HG03571 (cell line): Measurements from ENCODE around the gene AVPI1.
"Not testable (repeated sequence)": the region's sequence is repeated elsewhere in the genome, so short reads cannot be mapped to it uniquely, and the experiment has no call there.

Experiments
- ATAC-seq: cut with Tn5 transposase; IDR thresholded peaks from one replicate; pipeline ENCODE4 v1.9.1; 2021; ENCODE audit not compliant: unreplicated experiment

AVPI1 gene

DNA sequence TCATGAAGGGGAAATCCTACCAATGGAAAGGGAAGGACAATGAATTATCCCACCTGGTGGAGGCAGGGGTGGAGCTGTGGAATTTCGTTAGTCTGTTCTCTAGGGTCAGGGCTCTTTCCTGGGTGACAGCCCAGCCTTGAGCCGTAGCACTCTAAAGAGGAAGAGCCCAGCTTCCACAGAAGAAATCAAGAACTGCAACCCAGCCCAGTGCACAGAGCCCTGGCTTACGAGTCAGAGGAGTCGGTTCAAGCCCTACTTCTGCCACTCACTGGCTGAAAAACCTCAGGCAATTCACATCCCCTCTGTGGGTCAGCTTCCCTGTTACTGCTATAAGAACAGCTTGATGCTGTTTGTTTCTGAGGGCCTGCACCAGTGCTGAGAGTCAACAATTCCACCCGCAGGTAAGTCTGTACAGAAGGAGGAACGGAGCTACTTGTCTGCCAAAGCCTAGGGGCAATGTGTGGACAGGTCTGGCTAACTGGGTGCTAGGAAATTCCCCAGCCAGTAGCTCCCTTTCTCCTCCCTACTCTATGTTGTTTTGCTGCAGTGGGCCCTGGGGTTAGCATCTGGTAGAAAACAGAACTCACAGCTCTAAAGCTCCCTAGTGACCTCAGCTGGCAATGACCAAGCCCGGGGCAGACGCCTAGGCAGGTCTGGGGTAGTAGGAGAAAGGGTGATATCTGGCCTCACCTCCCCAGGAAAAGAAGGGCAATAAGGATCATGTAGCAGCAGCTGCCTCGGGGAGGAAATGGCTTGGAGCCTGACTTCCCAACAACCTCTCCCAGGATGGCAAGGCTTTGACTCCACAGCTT, 3.3 kb downstream of the AVPI1 start:
- ATAC-seq, result no peak

DNA sequence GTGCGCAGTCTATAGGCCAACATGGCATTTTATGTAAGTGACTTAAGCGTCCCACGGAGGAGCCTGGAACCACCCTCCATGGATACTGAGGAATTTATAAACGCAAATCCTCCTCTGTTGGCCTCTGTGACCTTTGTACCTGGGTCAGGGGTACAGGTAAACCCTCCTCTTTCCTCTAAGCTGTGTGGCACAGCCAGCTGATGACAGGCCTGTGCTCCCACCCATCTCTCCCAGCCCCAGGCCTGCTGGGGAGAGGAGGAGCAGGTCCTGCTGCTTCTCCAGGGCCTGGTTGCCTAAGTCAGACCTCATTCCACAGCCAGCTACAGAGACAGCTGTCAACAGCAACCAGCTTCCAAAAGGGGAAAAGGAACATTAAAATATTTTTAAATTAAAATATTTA, 5.0 kb downstream of the AVPI1 start:
- ATAC-seq, result no peak

DNA sequence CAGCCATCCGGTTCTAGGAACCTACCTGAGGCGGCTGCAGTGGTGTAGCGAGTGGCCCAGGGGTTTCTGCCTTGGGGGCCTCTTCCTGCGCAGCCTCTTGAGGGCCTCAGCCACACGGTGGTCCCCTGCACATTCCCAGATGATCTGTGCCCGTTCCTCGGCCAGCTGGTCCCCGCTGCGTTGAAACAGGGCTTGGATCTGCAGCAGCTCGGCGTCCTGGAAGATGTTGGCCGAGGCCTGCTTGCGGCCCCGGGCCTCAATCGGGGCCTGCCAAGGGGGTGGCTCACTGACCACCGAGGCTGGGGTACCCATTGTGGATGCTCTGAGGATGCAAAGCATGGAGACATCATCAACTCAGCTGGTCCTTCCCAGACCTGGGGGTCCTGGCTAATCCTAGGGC, 7.4 kb downstream of the AVPI1 start:
- ATAC-seq, result no peak

DNA sequence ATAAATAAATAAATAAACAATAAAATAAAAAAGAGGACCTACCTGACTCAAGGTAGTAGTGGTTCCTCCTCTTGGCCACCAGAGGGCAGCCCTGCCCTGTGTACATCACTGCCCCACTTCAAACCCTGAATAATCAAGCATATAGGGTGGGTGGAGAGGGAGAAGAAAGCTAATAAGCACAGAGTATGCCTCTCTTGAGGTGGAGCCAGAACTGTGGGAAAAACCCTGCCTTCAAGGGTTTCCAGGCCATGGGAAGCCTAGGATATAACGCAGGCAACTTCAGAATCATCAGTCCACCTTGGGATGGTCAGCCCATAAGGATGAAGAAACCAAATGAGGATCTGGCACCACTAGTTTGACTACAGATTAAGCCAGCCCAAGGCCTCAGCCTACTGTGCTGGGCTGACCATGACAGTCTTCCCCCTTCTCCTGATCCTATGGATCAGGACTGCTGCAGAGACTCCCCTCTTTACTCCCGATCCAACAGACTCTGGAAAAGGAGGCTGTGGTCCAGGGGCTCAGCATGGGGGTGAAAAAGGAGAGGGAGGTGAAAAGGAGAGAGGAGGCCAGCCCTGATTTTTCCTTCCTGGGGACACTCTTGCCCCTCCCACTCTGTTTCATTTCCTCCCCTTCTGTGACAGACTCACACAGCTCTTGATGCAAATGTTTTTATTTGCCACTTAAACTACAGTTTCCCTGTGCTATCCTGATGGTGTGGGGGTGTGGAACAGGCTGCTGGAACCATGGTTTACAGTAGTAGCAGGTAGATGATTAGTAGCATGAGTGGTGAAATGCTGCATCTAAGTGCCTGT, 10.1 kb downstream of the AVPI1 start:
- ATAC-seq, result no peak

DNA sequence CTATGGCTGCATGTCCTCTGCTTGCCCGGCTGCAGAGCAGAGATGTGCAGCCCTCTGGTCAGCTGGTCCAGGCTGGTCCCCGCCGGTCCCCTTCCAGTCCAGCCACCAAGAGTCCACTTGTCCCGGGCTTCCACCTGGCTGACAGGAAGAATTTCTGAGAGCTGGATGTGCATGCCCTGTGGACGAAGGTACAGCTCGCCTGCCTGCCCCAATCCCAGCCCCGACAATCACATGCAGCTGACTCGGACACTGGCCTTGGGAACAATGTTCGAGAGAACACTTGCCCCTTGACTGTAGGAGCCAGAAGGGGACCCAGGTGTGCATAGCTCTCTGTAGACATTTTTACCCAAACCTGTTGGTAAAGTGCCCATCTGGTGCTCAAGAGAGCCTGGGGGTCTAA, 11.8 kb downstream of the AVPI1 start:
- ATAC-seq, result no peak

DNA sequence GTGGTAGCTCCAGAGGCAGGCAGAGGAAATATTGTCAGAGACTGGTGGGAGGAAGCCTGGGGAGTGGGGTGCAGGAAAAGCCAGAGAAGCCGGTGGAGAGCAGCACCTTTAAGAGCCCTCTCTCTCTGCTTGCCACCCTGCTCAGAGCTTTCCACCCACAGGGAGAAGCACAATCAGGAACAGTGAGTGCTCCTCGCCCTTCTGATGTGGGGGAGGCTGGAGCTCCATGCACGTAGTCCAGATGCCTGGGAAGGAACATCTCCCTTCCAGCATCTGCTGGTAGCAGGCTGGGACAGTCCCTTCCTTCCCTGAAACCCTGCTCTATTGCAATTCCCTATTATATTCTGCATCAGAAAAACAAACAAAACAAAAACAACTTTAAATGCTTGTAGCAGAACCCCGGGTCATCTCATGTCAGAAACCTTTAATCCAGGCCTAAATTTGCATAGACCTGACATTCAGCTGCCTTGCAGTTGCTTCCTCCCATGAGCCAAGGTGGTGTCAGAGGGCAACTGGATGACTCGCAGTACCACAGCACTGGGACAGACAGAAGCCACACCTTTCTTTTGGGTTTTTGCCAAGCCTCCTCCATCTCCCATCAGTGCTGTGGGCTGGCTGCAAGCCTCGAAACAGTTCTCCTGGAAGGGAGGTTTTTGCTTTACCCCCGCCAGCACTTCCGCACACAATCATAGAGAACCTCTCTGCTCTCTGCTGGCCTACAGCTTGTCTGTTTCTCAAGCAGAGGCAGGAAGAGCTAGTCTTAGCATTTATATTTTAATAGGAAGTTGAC, 13.1 kb downstream of the AVPI1 start:
- ATAC-seq, result no peak

DNA sequence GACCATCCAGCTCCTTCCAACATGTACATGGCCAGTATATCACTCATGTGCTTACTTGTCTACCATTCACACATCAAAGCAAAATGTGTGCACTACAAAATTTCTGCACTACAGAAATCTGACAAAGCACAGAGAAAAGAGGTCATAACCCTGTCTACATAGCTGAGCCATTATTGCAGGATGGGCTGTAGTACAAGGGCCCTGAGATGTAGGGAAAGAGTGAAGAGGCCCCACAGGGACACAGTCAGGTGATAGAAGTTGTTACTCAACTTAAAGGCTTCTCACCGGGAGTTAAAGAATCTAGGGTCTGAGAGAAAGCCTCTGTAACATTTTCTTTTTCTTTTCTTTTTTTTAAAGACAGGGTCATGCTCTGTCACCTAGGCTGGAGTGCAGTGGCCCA, 17.5 kb downstream of the AVPI1 start:
- ATAC-seq, result no peak

DNA sequence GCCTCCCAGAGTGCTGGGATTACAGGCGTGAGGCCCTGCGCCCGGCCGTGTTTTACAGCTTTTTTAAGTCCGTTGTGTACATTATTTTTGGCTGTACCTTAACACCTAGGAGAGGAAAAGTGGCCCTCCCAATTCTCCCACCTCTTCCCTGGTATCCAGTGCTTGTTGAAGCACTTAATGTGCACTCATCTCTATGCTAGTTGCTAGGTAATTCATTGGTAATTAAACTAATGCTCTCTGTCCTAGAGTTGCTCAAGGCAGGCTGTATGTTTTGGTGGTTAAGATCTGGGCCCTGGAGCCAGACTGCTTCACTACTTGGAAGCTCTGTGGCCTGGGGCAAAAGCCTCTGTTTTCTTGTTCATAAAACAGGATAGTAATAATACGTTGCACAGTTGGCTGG, 19.6 kb downstream of the AVPI1 start:
- ATAC-seq, result no peak

DNA sequence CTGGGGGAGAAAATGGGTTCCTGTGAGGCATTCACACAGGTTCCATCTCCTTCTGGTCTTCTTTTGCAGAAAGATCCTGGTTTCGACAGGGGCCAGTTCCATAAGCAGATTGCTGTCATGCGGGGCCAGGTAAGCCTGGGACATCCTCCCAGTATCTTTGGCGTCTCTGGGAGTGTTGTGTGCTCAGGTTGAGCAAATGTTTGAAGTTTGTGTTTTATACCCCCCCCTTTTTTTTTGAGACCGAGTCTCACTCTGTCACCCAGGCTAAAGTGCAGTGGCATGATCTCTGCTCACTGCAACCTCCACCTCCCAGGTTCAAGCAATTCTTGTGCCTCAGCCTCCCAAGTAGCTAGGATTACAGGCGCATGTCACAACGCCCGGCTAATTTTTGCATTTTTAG, 20.0 kb downstream of the AVPI1 start:
- ATAC-seq, result no peak

DNA sequence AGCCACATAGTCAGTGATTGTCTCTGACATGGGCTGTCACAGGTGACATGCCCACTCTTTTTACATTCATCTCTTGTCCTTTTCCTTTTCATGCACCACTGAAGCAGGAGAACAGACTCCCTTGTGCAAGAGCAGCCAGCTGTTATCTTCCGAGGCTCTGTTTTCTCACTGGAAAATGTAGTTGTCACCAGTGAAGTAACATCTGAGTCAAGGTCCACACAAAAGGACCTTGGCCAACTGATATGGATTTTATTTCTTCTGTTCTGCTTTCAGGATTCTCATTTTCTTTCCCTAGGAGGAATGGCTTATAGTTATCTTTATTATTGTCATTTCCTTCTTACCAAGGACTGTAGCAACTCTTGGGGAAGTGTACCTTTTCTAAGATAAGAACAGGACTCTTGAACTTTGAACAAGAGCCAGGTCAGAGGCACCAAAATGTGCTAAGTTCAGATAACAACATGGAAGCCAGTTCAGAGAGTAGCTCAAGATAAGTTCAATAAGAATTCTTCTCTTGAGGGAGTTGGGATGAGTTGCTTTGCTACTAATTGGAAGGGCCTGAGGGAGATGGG, 22.7 kb downstream of the AVPI1 start:
- no peak for ATAC-seq

DNA sequence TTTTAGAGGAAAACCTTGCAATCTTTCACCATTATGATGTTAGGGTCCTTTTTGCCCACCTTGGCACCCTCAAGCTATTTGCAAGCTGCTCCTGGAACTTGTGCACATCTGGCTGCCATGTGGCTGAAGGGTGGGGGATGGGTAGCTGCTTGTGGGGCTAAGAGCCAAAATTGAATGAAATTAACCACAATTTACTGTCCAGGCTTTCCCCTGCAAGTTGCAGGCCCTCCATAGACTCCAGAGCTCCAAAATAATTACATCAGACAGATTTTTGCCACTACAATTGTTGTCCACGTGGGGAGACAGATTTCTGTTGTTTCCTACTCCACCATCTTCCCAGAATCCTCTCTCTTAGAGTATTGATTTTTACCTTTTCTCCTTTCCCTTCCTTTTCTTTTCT, 27.5 kb downstream of the AVPI1 start:
- ATAC-seq, result no peak

DNA sequence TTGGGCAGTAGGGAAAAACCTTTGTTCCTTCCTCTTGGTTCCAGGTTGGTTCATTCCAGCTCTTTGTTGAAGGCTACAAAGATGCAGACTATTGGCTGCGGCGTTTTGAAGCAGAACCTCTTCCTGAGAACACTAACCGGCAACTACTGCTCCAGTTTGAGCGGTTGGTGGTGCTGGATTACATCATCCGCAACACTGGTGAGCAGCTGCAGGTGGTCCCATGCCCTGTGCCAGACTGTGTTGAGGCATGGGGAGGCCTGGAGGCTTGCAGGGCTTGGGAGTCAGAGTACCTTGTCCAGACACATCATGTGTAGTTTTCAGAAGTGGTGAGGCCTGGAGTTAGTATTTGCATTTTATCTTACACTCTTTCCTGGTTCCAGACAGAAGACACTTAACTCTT, 30.3 kb downstream of the AVPI1 start:
- ATAC-seq, result no peak

DNA sequence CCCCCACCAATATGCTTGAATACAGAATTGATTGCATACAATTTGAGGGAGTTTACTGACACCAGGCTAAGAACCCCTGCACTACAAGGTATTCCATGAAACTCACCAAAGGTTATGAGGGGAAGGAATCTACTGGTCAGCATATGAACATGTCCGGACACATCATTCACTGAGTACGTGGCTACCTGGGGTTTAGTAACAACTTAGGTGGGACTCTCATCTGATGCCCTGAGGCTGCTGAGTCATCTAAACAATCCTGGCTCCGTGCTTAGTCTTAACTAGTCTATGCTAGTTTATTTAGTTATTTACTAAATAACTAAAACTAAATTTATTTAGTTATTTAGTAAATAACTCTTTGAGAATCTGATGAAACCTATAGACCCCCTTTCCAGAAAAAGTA, 35.3 kb downstream of the AVPI1 start:
- ATAC-seq, result no peak

DNA sequence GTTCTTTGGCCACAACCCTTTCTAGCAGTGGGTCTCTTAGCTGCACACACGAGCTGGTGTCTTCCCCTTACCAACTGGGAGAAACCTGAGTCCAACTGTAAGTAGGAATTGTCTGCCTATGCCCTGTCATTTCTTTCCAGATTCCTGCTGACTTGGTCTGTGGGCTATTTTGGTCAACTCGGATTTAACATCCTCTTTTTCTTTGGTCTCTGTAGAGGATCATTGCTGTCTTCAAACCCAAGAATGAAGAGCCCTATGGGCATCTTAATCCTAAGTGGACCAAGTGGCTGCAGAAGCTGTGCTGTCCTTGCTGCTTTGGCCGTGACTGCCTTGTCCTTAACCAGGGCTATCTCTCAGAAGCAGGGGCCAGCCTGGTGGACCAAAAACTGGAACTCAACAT, 36.3 kb downstream of the AVPI1 start:
- no peak for ATAC-seq

DNA sequence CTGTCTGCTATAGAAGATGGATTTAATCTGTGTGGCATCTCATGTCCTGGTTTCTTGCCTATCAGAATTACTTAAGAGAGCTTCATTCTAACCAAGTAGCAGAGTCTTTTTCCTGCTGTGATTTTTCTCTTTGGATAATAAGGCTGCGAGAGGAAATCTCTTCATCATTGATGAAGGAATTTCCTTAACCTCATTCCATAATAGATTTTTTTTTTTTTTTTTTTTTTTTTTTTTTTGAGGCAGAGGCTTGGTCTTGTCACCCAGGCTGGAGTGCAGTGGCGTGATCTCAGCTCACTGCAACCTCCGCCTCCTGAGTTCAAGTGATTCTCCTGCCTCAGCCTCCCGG, 37.7 kb downstream of the AVPI1 start:
- not testable (repeated sequence) for ATAC-seq

DNA sequence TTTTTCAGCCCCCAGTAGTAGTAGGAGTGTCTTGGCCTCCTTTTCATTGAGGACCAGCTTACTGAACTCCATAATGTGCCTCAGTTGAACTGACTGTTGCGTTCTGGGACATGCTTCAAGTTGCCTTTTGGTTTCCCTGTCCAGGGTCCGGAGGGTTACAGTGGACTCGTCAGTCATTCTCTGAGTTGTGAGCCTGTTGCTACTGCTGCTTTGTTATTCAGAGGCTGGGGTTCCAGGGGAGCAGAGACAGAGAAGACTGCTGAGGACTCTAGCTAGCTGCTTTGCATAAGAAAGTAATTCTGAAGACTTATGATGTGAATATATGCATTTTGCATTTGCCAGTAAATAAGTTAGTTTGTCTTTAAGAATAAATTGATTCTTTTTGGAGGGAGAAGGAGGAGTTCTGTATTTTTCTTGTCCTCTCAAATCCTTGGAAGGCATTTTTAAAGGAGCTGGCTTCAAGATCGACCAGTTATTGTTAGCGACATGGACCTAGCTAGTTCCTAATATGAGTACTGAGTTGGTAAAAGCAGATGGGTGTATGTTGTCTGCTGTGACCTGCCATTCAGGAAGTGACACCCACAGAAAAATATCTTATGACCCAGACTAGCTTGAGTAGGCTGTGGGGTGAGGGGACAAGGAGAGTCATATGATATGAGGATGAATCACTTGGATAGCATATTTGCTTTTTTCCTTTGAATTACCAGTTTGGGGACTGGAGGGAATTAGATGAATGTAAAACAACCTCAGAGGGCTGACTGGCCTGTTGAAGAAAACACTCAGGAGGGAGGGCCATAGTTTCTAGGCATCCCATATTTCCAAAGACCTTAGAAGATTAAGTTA, 38.3 kb downstream of the AVPI1 start:
- no peak for ATAC-seq

DNA sequence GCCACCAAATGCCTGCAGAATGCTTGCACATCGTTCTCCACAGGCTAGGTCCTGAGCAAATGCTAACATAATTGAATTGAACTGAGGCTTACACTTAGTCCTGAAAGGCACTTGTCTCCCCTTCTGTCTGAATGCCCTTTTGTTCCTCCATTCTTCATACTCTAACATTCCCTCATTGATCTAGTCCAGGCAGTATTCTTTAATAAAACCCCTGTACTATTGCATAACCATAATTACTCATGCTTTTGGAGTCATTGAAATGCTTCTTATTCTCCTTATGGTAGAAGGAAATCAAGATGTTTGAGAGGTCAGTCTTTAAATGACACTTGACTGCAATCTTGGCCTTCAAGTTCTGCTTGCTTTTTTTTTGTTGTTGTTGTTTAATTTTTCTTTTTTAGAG, 39.5 kb downstream of the AVPI1 start:
- ATAC-seq, result no peak

DNA sequence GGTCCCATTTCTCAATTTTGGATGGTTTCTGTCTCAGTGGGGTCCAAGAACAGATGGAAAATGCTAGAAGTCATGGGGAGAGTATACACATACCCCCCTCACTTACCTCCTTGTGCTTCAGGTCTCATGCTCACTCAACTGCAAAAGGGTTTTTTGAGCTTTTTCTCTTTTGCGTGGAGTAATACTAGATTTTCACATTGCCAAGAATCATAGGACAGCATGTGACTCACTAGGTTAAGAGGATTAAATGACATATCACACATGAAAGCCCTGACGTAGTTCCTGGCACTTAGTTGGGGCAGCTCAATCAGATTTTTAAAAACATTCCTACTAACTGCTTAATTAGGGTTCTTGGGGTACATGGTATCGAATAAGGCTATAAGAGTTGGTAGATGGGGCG, 42.1 kb downstream of the AVPI1 start:
- no peak for ATAC-seq

DNA sequence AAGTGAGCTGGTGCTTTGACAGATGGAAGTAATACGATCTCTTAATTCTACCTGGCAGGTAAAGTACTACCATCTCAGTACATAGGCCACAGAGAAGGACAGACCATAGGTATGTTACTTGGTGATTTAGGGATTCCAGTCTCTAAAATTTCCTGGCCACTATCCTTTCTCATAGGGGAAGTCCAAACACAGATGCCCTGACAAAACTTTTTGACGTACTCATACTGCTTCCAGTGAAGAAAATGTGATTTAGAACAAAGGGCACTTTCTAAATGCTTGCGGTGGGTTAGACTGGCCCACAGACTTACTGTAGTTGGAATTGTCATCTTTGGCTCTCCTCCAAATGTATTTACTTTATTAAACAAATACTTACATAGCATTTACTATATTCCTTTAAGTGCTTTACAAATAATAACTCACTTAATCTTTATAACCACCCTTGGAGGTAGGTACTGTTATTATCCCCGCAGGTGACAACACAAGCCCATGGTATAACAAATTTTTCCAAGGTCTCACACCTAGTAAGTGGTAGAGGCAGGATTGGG, 43.5 kb downstream of the AVPI1 start:
- no peak for ATAC-seq

DNA sequence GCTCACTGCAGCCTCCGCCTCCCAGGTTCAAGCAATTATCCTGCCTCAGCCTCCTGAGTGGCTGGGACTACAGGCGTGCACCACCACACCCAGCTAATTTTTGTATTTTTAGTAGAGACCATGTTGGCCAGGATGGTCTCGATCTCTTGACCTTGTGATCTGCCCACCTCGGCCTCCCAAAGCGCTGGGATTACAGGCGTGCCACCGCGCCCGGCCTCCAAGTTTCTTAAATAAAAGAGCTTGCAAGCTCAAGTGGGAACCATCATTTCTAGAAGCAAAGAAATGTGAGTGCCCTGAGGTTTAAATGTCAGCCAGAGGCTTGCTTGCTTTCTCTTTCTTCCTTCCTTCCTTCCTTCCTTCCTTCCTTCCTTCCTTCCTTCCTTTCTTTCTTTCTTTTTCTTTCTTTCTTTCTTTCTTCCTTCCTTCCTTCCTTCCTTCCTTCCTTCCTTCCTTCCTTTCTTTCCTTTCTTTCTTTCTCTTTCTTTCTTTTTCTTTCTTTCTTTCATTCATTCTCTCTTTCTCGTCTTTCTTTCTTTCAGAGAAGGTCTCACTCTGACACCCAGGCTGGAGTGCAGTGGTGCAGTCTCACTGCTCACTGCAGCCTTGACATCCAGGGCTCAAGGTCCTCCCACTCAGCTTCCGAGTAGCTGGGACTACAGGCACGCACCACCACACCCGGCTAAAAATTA, 44.4 kb downstream of the AVPI1 start:
- ATAC-seq, result not testable (repeated sequence)
